PC-3 (cell line): ENCODE measurements around the gene PRICKLE3. TPM values are rescaled to one million over a fixed set of nuclear protein-coding genes. Genes with fewer than 3 reads are reported as not detected.

Source experiments
- ATAC-seq: fragments of 200-7000 bp; cut with Tn5 transposase; 2 replicates; pipeline ENCODE4 v1.9.1; 2020; ENCODE audit warnings: mild to moderate bottlenecking, moderate library complexity
- BruUV-seq: library from RNA; stranded (reverse); fragments of 400-500 nt; replicated peaks from 2 replicates; lab custom pipeline; 2021; lab: Mats Ljungman, UMichigan
- CTCF ChIA-PET: fragments of 300-600 bp; sonication (Branson Sonifier 250); formaldehyde crosslinking; loops from one replicate; lab custom pipeline; 2022; ENCODE audit warnings: antibody characterized with exemption; lab: Charles Lee
- POLR2A ChIA-PET: fragments of 300-600 bp; sonication (Branson Sonifier 250); formaldehyde crosslinking; loops from one replicate; lab custom pipeline; 2022; ENCODE audit warnings: antibody characterized with exemption; ENCODE audit not compliant: unreplicated experiment; lab: Charles Lee
- DNase-seq: peaks from one replicate; pipeline ENCODE4 v3.0.0-alpha.2; 2015
- H2AFZ ChIP-seq: fragments of 300-600 bp; sonication (generic); 2 replicates; pipeline ENCODE4 v1.6.0; 2016; ENCODE audit warnings: antibody characterized with exemption, low read length
- H3F3A ChIP-seq: fragments of 300-600 bp; sonication (generic); one replicate; pipeline ENCODE4 v1.6.0; 2017; ENCODE audit warnings: antibody characterized with exemption, low read length, control low read depth, mild to moderate bottlenecking; ENCODE audit not compliant: unreplicated experiment
- H3K27ac ChIP-seq: fragments of 300-600 bp; sonication (generic); 2 replicates; pipeline ENCODE4 v1.5.1; 2016; ENCODE audit warnings: mild to moderate bottlenecking, low read length
- H3K27me3 ChIP-seq: fragments of 300-600 bp; sonication (generic); 2 replicates; pipeline ENCODE4 v1.6.1; 2016; ENCODE audit warnings: low read length, mixed read lengths
- H3K36me3 ChIP-seq: fragments of 300-600 bp; sonication (generic); 2 replicates; pipeline ENCODE4 v1.6.1; 2016; ENCODE audit warnings: low read depth, mixed run types, low read length, mixed read lengths
- H3K4me1 ChIP-seq: fragments of 300-600 bp; sonication (generic); 2 replicates; pipeline ENCODE4 v1.5.1; 2016; ENCODE audit warnings: low read length; ENCODE audit not compliant: insufficient read depth
- H3K4me2 ChIP-seq: fragments of 300-600 bp; sonication (generic); 2 replicates; pipeline ENCODE4 v1.6.0; 2016; ENCODE audit warnings: low read length
- H3K4me3 ChIP-seq: fragments of 300-600 bp; sonication (generic); 2 replicates; pipeline ENCODE4 v1.5.1; 2016; ENCODE audit warnings: mild to moderate bottlenecking, low read length, mixed read lengths
- H3K79me2 ChIP-seq: fragments of 300-600 bp; sonication (generic); 2 replicates; pipeline ENCODE4 v1.6.1; 2017; ENCODE audit warnings: low read length, mixed read lengths
- H3K9ac ChIP-seq: fragments of 300-600 bp; sonication (generic); 2 replicates; pipeline ENCODE4 v1.6.0; 2016; ENCODE audit warnings: mild to moderate bottlenecking, low read length
- H3K9me2 ChIP-seq: fragments of 300-600 bp; sonication (generic); replicated peaks from 2 replicates; pipeline ENCODE4 v1.6.1; 2016; ENCODE audit warnings: mixed run types, low read length, mixed read lengths
- H3K9me3 ChIP-seq: fragments of 300-600 bp; sonication (generic); 2 replicates; pipeline ENCODE4 v1.6.1; 2016; ENCODE audit warnings: low read length, mixed read lengths
- H4K20me1 ChIP-seq: fragments of 300-600 bp; sonication (generic); 2 replicates; pipeline ENCODE4 v1.6.1; 2016; ENCODE audit warnings: low read length, mixed read lengths
- CTCF ChIP-seq: fragments of 300-600 bp; sonication (generic); conservative IDR thresholded peaks from 2 replicates; pipeline ENCODE4 v1.5.1; 2017; ENCODE audit warnings: antibody characterized with exemption, low read depth, mild to moderate bottlenecking, low read length
- EZH2 ChIP-seq: fragments of 300-600 bp; sonication (generic); IDR thresholded peaks from one replicate; pipeline ENCODE4 v1.6.1; 2017; ENCODE audit warnings: antibody characterized with exemption, mild to moderate bottlenecking, low read length; ENCODE audit not compliant: unreplicated experiment
- EZH2phosphoT487 ChIP-seq: fragments of 300-600 bp; sonication (generic); IDR thresholded peaks from 2 replicates; pipeline ENCODE4 v1.6.1; 2018; ENCODE audit warnings: mild to moderate bottlenecking, antibody characterized with exemption, low read length, borderline replicate concordance
- intact Hi-C: fragments of 100-400 bp; cut with micrococcal nuclease; formaldehyde crosslinking; loops from 2 replicates; pipeline ENCODE4 v1.9.0; 2023
- total RNA-seq: library from RNA; depleted of rRNA; stranded (reverse); fragments of >200 nt; gene quantifications from 2 replicates; pipeline ENCODE4 v1.2.3, GENCODE V29; 2014

PRICKLE3 gene
- total RNA-seq, 1 experiment from 2014 or later = 16.5 TPM

GRCh38 chrX:49204709-49205108 is 18.5 kb upstream of the PRICKLE3 start:
- H3K27ac ChIP-seq = no peak overlapping the region
- intact Hi-C loops = no loop called here

DNA sequence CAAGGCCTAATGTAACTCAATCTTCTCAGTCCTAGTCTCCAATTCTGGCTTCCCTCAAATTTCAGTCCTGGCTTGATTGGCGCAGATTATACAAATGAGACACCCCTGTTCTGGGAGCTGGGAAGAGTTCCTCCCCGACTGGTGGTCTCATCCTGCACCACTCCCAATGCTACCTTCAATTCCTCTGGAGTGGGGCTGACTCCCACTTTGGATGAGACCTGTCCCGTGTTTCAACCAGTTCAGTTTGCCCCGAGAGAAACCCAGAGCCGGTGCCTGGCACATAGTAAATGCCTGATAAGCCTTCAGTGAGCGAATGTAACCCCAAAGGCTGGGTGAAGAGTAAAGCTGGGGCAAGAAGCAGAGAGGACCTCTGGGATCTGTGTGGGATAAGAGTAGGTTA is 17.8 kb upstream of the PRICKLE3 start:
- POLR2A ChIA-PET = no interaction called here
- H3K9ac ChIP-seq = no peak overlapping the region
- H3K4me2 ChIP-seq = no peak overlapping the region
- H3K9me3 ChIP-seq = no peaks in the 10 kb centered on the region
- no peak for TF ChIP-seq EZH2phosphoT487
- no peak for TF ChIP-seq EZH2
- no peak for ATAC-seq
- BruUV-seq = no TSS peak
- H3F3A ChIP-seq = no peaks in the 10 kb centered on the region
- intact Hi-C loops = no loop called here
- H3K4me1 ChIP-seq = peaks cover 4% of the 10 kb centered on the region; the same call in 1 of the 2 replicates
- H3K27me3 ChIP-seq = no peaks in the 10 kb centered on the region
- H3K9me2 ChIP-seq = no peaks in the 10 kb centered on the region
- no peak overlapping the region for H3K4me3 ChIP-seq
- H2AFZ ChIP-seq = no peak overlapping the region
- no peak overlapping the region for H3K27ac ChIP-seq
- H3K79me2 ChIP-seq = no peaks in the 10 kb centered on the region
- CTCF ChIA-PET = no interaction called here
- DNase-seq = no peak
- no peaks in the 10 kb centered on the region for H3K36me3 ChIP-seq
- no peaks in the 10 kb centered on the region for H4K20me1 ChIP-seq

More at GRCh38 chrX:49204709-49205108, 18.5 kb upstream of the PRICKLE3 start:
- no peak overlapping the region for H3K4me2 ChIP-seq
- H3K36me3 ChIP-seq = no peaks in the 10 kb centered on the region
- no peak overlapping the region for H2AFZ ChIP-seq
- H3K4me3 ChIP-seq = no peak overlapping the region
- no peak overlapping the region for H3K9ac ChIP-seq
- no peaks in the 10 kb centered on the region for H3F3A ChIP-seq
- H4K20me1 ChIP-seq = no peaks in the 10 kb centered on the region
- no peaks in the 10 kb centered on the region for H3K9me2 ChIP-seq
- no peak for TF ChIP-seq CTCF
- no peak for TF ChIP-seq EZH2phosphoT487
- TF ChIP-seq EZH2 = no peak
- POLR2A ChIA-PET = no interaction called here
- H3K9me3 ChIP-seq = no peaks in the 10 kb centered on the region
- DNase-seq (no peak), ATAC-seq (no peak)
- BruUV-seq = no TSS peak
- peaks cover 4% of the 10 kb centered on the region; the same call in 1 of the 2 replicates for H3K4me1 ChIP-seq
- no peaks in the 10 kb centered on the region for H3K79me2 ChIP-seq
- no peaks in the 10 kb centered on the region for H3K27me3 ChIP-seq
- CTCF ChIA-PET = no interaction called here

DNA sequence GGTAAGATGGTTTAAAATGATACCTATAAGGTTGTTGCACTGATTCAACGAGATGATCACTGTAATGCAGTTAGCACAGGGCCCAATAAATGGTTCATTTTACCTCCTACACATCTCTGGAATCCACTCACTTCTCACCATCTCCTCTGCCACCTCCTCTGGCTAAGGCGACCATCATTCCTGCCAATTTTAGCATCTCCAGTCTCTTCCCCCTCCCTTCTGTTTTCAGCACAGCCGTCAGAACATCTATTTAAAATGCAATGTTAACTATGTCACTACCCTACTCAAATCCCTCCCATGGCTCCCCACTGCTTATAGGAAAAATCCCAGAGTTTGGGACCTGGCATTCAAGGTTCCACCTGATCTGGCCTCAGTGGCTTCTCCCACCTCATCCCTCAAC is 17.4 kb upstream of the PRICKLE3 start:
- H3K9me2 ChIP-seq = no peaks in the 10 kb centered on the region
- H3F3A ChIP-seq = no peaks in the 10 kb centered on the region
- H3K4me3 ChIP-seq = no peak overlapping the region
- H3K79me2 ChIP-seq = no peaks in the 10 kb centered on the region
- no peaks in the 10 kb centered on the region for H3K9me3 ChIP-seq
- H3K27me3 ChIP-seq = no peaks in the 10 kb centered on the region
- no peak overlapping the region for H3K9ac ChIP-seq
- no peak overlapping the region for H2AFZ ChIP-seq
- BruUV-seq = no TSS peak
- TF ChIP-seq EZH2 (no peak), CTCF (no peak), EZH2phosphoT487 (no peak)
- POLR2A ChIA-PET = no interaction called here
- H3K4me2 ChIP-seq = no peak overlapping the region
- peaks cover 4% of the 10 kb centered on the region; the same call in 1 of the 2 replicates for H3K4me1 ChIP-seq
- intact Hi-C loops = no loop called here
- no peaks in the 10 kb centered on the region for H4K20me1 ChIP-seq
- no peaks in the 10 kb centered on the region for H3K36me3 ChIP-seq
- CTCF ChIA-PET = no interaction called here
- H3K27ac ChIP-seq = no peak overlapping the region
- ATAC-seq (no peak), DNase-seq (no peak)
